K562 (cell line): ENCODE results near the gene BSN. TPM values are rescaled to one million over a fixed set of nuclear protein-coding genes. Genes with fewer than 3 reads are reported as not detected.
A peak's percentile ranks its signal among the peaks of the same experiment; 100 is the strongest.

Experiments
- ATAC-seq: fragments of 200-7000 bp; cut with Tn5 transposase; 3 replicates; pipeline ENCODE4 v1.9.1; 2020; ENCODE audit warnings: moderate library complexity
- BruUV-seq: library from RNA; stranded (reverse); fragments of 400-500 nt; replicated peaks from 2 replicates; lab custom pipeline; 2021; lab: Mats Ljungman, UMichigan
- CTCF ChIA-PET: fragments of 300-600 bp; formaldehyde crosslinking; extraction: SDS; loops from one replicate; lab custom pipeline; 2021; ENCODE audit warnings: low intra/inter-chr PET ratio; lab: Yijun Ruan, JAX
- POLR2A ChIA-PET: fragments of 300-600, 350-650 bp; sonication (Branson Sonifier 250); formaldehyde crosslinking; extraction: SDS; loops from one replicate; lab custom pipeline; 2021; ENCODE audit warnings: antibody characterized with exemption, inconsistent platforms; lab: Yijun Ruan, JAX
- DNase-seq, 4 experiments: peaks; one replicate each; pipeline versions ENCODE4 v3.0.0 to v3.0.0-alpha.2; 2011 to 2018; ENCODE audit warnings: low spot score in 3 of 4, mixed read lengths in 3 of 4; ENCODE audit errors: extremely low read depth in 1 of 4
- FAIRE-seq: peaks from 2 replicates; lab custom pipeline; 2011; peaks lifted over from hg19 to GRCh38; lab: Jason Lieb, UNC
- H2AFZ ChIP-seq: 2 replicates; pipeline ENCODE4 v1.6.0; 2011; ENCODE audit warnings: low read depth, low read length, control low read depth, inconsistent platforms
- H3K27ac ChIP-seq: fragments of 200-600 bp; 3 replicates; pipeline ENCODE4 v1.8.0; 2011; ENCODE audit warnings: low read depth, mild to moderate bottlenecking, control low read depth, inconsistent platforms, low read length, moderate library complexity, mixed read lengths; ENCODE audit errors: extremely low read depth
- H3K27me3 ChIP-seq, 2 experiments: fragments of 300-600 bp in 1 of 2; 2 replicates in 1 of 2; 3 replicates in 1 of 2; pipeline versions ENCODE4 v1.6.0 to v1.8.0; 2011; ENCODE audit warnings: inconsistent platforms in 2 of 2, low read length in 2 of 2, mild to moderate bottlenecking in 1 of 2, mixed read lengths in 1 of 2, moderate library complexity in 1 of 2; ENCODE audit not compliant: control insufficient read depth in 2 of 2, insufficient read depth in 2 of 2
- H3K36me3 ChIP-seq: fragments of 300-600 bp; 3 replicates; pipeline ENCODE4 v1.8.0; 2011; ENCODE audit warnings: mild to moderate bottlenecking, low read length, inconsistent platforms; ENCODE audit not compliant: control insufficient read depth, insufficient read depth
- H3K4me1 ChIP-seq, 2 experiments: fragments of 200-600 bp in 1 of 2; replicated peaks in 1 of 2; 2 replicates in 1 of 2; 3 replicates in 1 of 2; pipeline versions ENCODE4 v1.5.1 to v1.8.0; 2011; ENCODE audit warnings: inconsistent platforms in 2 of 2, low read length in 2 of 2, mild to moderate bottlenecking in 1 of 2, mixed read lengths in 1 of 2, moderate library complexity in 1 of 2; ENCODE audit not compliant: control insufficient read depth in 2 of 2, insufficient read depth in 2 of 2
- H3K4me2 ChIP-seq: 2 replicates; pipeline ENCODE4 v1.6.1; 2011; ENCODE audit warnings: low read length, control low read depth, inconsistent platforms, mixed read lengths; ENCODE audit not compliant: insufficient read depth
- H3K4me3 ChIP-seq: fragments of 200-600 bp; sonication (generic), shearing (Covaris generic); 2 replicates; pipeline ENCODE4 v1.5.1; 2016; ENCODE audit warnings: control low read depth, inconsistent platforms
- H3K79me2 ChIP-seq: fragments of 200-600 bp; 3 replicates; pipeline ENCODE4 v1.8.0; 2011; ENCODE audit warnings: low read length, inconsistent platforms; ENCODE audit not compliant: control insufficient read depth, insufficient read depth
- H3K9ac ChIP-seq, 2 experiments: 2 replicates each; pipeline versions ENCODE4 v1.6.0 to v1.6.1; 2011; ENCODE audit warnings: low read depth in 2 of 2, low read length in 2 of 2, control low read depth in 1 of 2, inconsistent platforms in 1 of 2, mild to moderate bottlenecking in 1 of 2, mixed read lengths in 1 of 2; ENCODE audit not compliant: insufficient read depth in 1 of 2
- H3K9me1 ChIP-seq: one replicate; pipeline ENCODE4 v1.6.0; 2011; ENCODE audit warnings: inconsistent platforms, mild to moderate bottlenecking, low read length, moderate library complexity; ENCODE audit not compliant: control insufficient read depth, insufficient read depth
- H3K9me3 ChIP-seq: replicated peaks from 2 replicates; pipeline ENCODE4 v1.5.1; 2011; ENCODE audit warnings: low read depth, low read length, inconsistent platforms; ENCODE audit not compliant: control insufficient read depth, insufficient read depth
- H4K20me1 ChIP-seq: replicated peaks from 2 replicates; pipeline ENCODE4 v1.6.1; 2011; ENCODE audit warnings: low read length, inconsistent platforms, mixed read lengths; ENCODE audit not compliant: control insufficient read depth, insufficient read depth
- CTCF ChIP-seq, 3 experiments: IDR thresholded peaks in 2 of 3; conservative IDR thresholded peaks in 1 of 3; 2 replicates each; pipeline ENCODE4 v1.5.1; 2011 to 2012; ENCODE audit warnings: low read length in 3 of 3, mild to moderate bottlenecking in 3 of 3, control low read depth in 2 of 3, improper control_type of control experiment in 1 of 3, inconsistent platforms in 1 of 3, low read depth in 1 of 3, mixed read lengths in 1 of 3, moderate library complexity in 1 of 3; ENCODE audit not compliant: insufficient read depth in 2 of 3
- POLR2G ChIP-seq: fragments of 200-400 bp; formaldehyde crosslinking; IDR thresholded peaks from 2 replicates; pipeline ENCODE4 v1.6.1; 2017; ENCODE audit warnings: low read depth, mild to moderate bottlenecking, antibody characterized with exemption, low read length, moderate library complexity
- TAL1 ChIP-seq: fragments of 450-650 bp; IDR thresholded peaks from 2 replicates; pipeline ENCODE4 v1.6.1; 2016; ENCODE audit warnings: mild to moderate bottlenecking
- ZNF668 ChIP-seq: fragments of 250-450 bp; sonication (Bioruptor Pico); IDR thresholded peaks from 2 replicates; pipeline ENCODE4 v1.8.0; 2022; ENCODE audit warnings: mild to moderate bottlenecking, inconsistent platforms
- WGBS: fragments of 100-300 bp; shearing (Covaris generic); methylation state at CpG from one replicate; pipeline ENCODE4 v1.1.6; 2016; ENCODE audit warnings: low coverage, mixed read lengths; ENCODE audit not compliant: insufficient coverage; ENCODE audit errors: missing lambda C conversion rate; 5-methylcytosine and 5-hydroxymethylcytosine counted together
- in situ Hi-C: fragments of 300-500 bp; cut with MboI; formaldehyde crosslinking; loops from 4 replicates; pipeline ENCODE4 v1.15.0; 2018; ENCODE audit warnings: inconsistent platforms, mixed read lengths
- intact Hi-C: fragments of 100-400 bp; cut with micrococcal nuclease; formaldehyde crosslinking; loops from 2 replicates; pipeline ENCODE4 v1.14.2; 2022
- polyA plus RNA-seq, 8 experiments: library from polyadenylated mRNA; depleted of rRNA in 4 of 8; stranded (reverse) in 5 of 8; unstranded in 3 of 8; fragments of >200 nt; fragmentation: Nextera tagmentation in 2 of 8; fragmentation: Illumina TruSeq in 1 of 8; extraction: Ambion mirVana in 2 of 8; extraction: Trizol in 1 of 8; gene quantifications; 2 replicates each; pipeline versions ENCODE4 v1.2.1 to v1.2.3, GENCODE V29; 2011 to 2014; ENCODE audit warnings: inconsistent platforms in 1 of 8, missing spikeins in 1 of 8
- total RNA-seq, 7 experiments: library from RNA; depleted of rRNA in 6 of 7; stranded (reverse); fragments of >200 nt in 6 of 7; fragmentation: Illumina TruSeq in 2 of 7; extraction: Trizol in 2 of 7; gene quantifications; 2 replicates each; pipeline versions ENCODE4 v1.2.1 to v1.2.3, GENCODE V29; 2011 to 2021; ENCODE audit warnings: low replicate concordance in 1 of 7
- TF ChIP-seq, protein P1 (sequence below), 2 experiments: fragments of 150-350 bp in 1 of 2; IDR thresholded peaks; 2 replicates each; pipeline ENCODE4 v1.6.1; 2012 to 2016; ENCODE audit warnings: low read depth in 2 of 2, low read length in 2 of 2, mild to moderate bottlenecking in 1 of 2, moderate library complexity in 1 of 2

Gene BSN
- total and polyA plus RNA-seq, 9 of the 15 experiments (the other 6 are each of a cell fraction or from before 2014, with no cell fraction given) = 0.03 to 1.5 (median 0.29) TPM

DNA sequence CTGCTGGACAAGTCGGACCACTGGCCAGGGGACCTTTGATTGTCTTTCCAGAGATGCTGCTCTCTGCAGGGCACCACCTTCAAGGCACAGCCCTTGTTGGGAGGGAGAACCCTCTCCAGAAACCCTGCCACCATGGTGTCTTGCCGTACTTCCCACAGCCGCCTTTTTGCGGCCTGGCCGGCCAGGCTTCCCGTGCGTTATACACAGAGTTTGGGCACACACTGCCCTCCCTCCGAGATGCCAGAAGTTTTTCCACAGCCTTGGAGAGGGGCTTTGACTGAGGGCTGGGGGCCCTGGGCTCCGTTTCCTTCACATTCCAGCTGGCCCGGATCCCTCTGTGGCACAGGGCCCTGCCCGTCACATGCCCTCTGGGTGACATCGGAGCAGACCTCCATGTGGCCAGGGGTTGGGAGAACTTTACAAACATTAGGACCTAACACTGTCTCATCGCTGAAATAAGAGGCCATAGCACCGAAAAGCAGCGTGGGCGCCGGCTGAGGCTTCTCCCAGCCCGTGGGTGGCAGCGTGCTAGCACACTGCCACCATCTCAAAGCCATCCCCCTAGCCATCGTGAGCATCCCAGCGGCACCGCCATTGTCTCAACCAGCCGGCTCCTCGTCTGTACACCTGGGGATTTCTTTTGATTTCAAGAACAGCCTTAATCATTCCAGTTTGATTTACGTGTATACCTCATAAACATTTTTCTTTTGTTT lies 113.6 kb downstream of the BSN start:
- TF ChIP-seq TAL1 = no peak
- TF ChIP-seq POLR2G = peak; percentile 56; the same call in 1 of the 2 replicates
- in situ Hi-C loops = loop anchor here (10.0 kb wide), 1 partner anchor 103 kb away; no protein-coding TSS in a partner anchor
- H3K9ac ChIP-seq = no peak overlapping the region
- H2AFZ ChIP-seq = no peak overlapping the region
- 36% methylated on average over 15 of the region's 25 CpGs for whole genome bisulfite sequencing
- H4K20me1 ChIP-seq = no peaks in the 10 kb centered on the region; the same call in 1 of the 2 replicates
- no peak for ATAC-seq
- no peaks in the 10 kb centered on the region for H3K79me2 ChIP-seq
- FAIRE-seq = no peak
- no peaks in the 10 kb centered on the region for H3K36me3 ChIP-seq
- no peaks in the 10 kb centered on the region for H3K27me3 ChIP-seq
- no peak overlapping the region for H3K27ac ChIP-seq
- intact Hi-C loops = no loop called here
- CTCF ChIA-PET = no interaction called here
- no peak overlapping the region for H3K4me3 ChIP-seq
- POLR2A ChIA-PET = interaction anchor here (1.3 kb wide), 1 partner anchor 31 kb away, joined by 3 read pairs; no protein-coding TSS in a partner anchor
- no peak for DNase-seq
- H3K9me1 ChIP-seq = no peaks in the 10 kb centered on the region
- BruUV-seq = no TSS peak
- H3K4me1 ChIP-seq = peaks cover 7% of the 10 kb centered on the region in 2 experiments; a peak in 3 of 5 replicates
- H3K4me2 ChIP-seq = no peak overlapping the region
- H3K9me3 ChIP-seq = no peaks in the 10 kb centered on the region

GRCh38 chr3:49668414-49668797 lies 114.1 kb downstream of the BSN start:
- TF ChIP-seq CTCF (IDR thresholded peaks at IDR 0.05 in 2 of 3, conservative IDR thresholded peaks at IDR 0.05 in 1 of 3; ENCODE audit: insufficient read depth in 2 of 3, low read depth in 1 of 3, low read length in 3 of 3) (peak; percentile 10 to 28 (median 15); a peak in 2 of 6 replicates), ZNF668 (CRISPR knock-in tag) (no peak)
- TF ChIP-seq, protein P1, sequence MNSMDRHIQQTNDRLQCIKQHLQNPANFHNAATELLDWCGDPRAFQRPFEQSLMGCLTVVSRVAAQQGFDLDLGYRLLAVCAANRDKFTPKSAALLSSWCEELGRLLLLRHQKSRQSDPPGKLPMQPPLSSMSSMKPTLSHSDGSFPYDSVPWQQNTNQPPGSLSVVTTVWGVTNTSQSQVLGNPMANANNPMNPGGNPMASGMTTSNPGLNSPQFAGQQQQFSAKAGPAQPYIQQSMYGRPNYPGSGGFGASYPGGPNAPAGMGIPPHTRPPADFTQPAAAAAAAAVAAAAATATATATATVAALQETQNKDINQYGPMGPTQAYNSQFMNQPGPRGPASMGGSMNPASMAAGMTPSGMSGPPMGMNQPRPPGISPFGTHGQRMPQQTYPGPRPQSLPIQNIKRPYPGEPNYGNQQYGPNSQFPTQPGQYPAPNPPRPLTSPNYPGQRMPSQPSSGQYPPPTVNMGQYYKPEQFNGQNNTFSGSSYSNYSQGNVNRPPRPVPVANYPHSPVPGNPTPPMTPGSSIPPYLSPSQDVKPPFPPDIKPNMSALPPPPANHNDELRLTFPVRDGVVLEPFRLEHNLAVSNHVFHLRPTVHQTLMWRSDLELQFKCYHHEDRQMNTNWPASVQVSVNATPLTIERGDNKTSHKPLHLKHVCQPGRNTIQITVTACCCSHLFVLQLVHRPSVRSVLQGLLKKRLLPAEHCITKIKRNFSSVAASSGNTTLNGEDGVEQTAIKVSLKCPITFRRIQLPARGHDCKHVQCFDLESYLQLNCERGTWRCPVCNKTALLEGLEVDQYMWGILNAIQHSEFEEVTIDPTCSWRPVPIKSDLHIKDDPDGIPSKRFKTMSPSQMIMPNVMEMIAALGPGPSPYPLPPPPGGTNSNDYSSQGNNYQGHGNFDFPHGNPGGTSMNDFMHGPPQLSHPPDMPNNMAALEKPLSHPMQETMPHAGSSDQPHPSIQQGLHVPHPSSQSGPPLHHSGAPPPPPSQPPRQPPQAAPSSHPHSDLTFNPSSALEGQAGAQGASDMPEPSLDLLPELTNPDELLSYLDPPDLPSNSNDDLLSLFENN (IDR thresholded peaks at IDR 0.05; ENCODE audit: low read depth in 2 of 2, low read length in 2 of 2) = no peak
- TF ChIP-seq, all 486 proteins: peak for 1
- in situ Hi-C loops (loop anchor here (10.0 kb wide), 1 partner anchor 104 kb away; no protein-coding TSS in a partner anchor), intact Hi-C loops (no loop called here)
- DNase-seq (peak in 2 of 4 experiments; percentile 31 to 32), ATAC-seq (peak; percentile 46), FAIRE-seq (peak; percentile 44)
- no peaks in the 10 kb centered on the region for H3K9me1 ChIP-seq
- no peak overlapping the region for H3K4me3 ChIP-seq
- peak overlapping the region in 1 of 2 experiments; percentile 76; a peak in 1 of 4 replicates for H3K9ac ChIP-seq
- H3K27me3 ChIP-seq = no peaks in the 10 kb centered on the region
- BruUV-seq = no TSS peak
- no peaks in the 10 kb centered on the region for H3K36me3 ChIP-seq
- ChIA-PET POLR2A (interaction anchor here (1.0 kb wide), 1 partner anchor 8 kb away, joined by 3 read pairs; no protein-coding TSS in a partner anchor), CTCF (no interaction called here)
- H3K4me1 ChIP-seq = peaks cover 11 to 12% of the 10 kb centered on the region in 2 experiments; a peak in 4 of 5 replicates
- H3K4me2 ChIP-seq = no peak overlapping the region
- no peak overlapping the region for H2AFZ ChIP-seq
- no peaks in the 10 kb centered on the region; the same call in 1 of the 2 replicates for H4K20me1 ChIP-seq
- no peak overlapping the region for H3K27ac ChIP-seq
- no peaks in the 10 kb centered on the region for H3K9me3 ChIP-seq
- WGBS = 22% methylated on average over 4 of the region's 5 CpGs
- H3K79me2 ChIP-seq = peaks cover 5% of the 10 kb centered on the region
